ENCODE measurements around the gene KLK13.

The KLK13 gene

DNA sequence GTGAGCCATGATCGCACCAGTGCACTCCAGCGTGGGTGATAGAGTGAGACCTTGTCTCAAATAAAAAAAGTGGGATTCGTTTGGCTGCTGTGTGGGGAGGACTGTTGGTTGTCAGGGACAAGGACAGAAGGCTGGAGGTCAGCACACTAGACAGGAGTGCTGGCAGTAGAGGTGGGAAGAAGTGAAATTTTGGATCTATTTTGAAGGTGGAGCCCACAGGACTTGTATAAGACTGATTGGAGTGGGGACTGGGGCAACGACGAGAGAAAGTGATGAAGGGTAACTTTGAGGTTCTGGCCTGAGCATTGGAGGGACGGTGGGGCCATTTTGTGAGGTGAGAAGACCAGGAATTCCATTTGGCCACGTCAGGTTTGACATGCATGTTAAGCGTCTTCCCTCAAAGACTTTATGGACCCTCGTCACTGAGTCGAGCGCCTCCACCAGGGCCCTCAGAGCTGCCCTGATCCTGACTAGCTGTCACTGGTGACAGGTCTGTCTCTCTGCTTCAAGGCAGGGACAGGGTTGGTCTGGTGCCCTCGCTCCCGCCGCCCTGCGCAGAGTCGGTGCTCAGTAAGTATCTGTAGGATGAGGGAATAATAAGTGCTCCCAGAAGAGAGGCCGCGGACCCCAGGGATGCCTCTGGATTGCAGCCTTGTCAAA lies 42.6 kb upstream of the KLK13 start:
- TF ChIP-seq, protein P1, sequence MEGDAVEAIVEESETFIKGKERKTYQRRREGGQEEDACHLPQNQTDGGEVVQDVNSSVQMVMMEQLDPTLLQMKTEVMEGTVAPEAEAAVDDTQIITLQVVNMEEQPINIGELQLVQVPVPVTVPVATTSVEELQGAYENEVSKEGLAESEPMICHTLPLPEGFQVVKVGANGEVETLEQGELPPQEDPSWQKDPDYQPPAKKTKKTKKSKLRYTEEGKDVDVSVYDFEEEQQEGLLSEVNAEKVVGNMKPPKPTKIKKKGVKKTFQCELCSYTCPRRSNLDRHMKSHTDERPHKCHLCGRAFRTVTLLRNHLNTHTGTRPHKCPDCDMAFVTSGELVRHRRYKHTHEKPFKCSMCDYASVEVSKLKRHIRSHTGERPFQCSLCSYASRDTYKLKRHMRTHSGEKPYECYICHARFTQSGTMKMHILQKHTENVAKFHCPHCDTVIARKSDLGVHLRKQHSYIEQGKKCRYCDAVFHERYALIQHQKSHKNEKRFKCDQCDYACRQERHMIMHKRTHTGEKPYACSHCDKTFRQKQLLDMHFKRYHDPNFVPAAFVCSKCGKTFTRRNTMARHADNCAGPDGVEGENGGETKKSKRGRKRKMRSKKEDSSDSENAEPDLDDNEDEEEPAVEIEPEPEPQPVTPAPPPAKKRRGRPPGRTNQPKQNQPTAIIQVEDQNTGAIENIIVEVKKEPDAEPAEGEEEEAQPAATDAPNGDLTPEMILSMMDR (IDR thresholded peaks at IDR 0.05; ENCODE audit: low read depth, low read length) = no peak
- peak overlapping the region; percentile 87 for H3K4me3 ChIP-seq (ENCODE audit: low read depth, low read length)

DNA sequence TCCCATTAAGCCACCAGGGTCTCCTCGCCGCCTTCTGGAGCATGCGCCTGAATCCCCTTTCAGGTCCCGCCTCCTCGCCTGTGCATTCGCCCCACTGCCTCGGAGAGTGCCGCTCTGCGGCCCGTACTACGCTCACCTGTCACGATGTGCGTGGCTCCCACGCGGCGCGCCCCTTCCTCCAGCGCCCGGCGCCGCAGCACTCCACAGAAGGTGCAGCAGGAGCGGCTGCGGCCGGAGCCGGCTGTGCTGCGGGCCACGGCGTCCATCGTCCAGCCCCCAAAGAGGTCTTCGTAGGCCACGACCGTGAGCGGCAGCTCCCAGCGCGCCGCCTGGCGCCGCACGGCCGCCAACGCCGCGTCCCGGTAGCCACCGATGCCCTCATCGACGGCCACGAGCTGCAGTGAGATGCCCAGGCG lies 39.0 kb upstream of the KLK13 start:
- no peak overlapping the region for H3K4me3 ChIP-seq (ENCODE audit: low read depth, low read length)
- TF ChIP-seq, protein P1 (IDR thresholded peaks at IDR 0.05; ENCODE audit: low read depth, low read length) = no peak

DNA sequence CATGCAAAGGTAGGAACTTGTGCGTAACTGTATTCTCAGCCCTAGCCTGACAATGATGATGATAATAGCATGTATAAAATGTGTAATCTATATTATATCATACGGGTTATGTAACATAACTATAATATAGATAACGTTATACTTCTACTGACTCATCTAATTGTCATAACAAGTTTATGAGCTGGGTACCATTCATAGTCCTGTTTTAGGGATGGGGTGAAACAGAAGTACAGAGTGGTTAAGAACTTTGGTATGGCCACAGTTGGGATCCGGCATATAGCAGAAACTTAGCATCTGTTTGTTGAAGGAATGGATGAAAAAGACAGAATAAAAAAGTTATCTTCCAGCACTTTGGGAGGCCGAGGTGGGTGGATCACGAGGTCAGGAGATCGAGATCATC lies 38.1 kb upstream of the KLK13 start:
- TF ChIP-seq, protein P1 (IDR thresholded peaks at IDR 0.05; ENCODE audit: low read depth, low read length) = no peak
- H3K4me3 ChIP-seq (ENCODE audit: low read depth, low read length) = no peak overlapping the region

DNA sequence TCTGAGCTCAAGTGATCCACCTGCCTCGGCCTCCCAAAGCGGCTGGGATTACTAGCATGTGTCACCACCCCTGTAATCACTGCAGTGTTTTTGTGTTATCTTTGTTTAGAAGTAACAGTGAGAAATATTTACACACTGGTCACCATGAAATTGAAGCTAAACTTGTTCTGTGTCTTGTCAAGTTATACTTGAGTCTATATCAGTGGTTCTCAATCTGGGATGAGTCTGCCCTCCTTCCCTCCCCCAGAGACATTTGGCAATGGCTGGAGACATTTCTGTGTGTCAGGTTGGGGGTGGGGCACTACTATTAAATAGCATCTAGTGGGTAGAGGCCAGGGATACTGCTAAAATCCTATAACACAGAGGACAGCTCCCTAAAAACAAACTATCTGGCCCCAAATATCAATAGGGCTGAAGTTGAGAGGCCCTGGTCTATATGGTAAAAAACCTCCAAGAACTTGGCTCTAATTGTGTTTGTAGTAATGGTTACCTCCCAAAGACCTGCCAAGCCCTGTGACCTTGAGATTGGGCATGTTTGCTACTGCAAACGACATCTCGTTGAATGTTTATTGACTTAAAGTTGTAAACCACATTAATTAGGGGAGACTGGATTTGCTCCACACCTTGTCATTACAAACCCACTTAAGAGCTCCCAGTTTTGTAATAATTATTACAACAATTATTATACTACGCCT lies 36.4 kb upstream of the KLK13 start:
- no peak overlapping the region for H3K4me3 ChIP-seq (ENCODE audit: low read depth, low read length)
- TF ChIP-seq, protein P1 (IDR thresholded peaks at IDR 0.05; ENCODE audit: low read depth, low read length) = no peak

DNA sequence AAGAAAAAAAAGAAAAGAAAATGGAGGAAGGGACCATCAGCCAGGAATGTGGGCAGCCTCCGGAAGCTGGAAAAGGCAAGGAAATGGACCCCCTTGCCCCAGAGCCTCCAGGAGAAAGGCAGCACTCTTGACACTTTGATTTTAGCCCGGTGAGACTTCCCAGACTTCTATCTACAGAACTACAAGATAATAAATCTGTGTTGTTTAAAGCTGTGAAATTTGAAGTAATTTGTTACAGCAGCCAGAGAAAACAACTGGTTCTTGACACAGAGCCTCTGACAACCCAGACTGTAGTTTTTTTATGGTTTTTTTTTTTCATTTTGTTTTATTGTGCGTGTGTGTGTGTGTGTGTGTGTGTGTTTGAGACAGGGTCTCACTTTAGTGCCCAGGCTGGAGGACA lies 35.7 kb upstream of the KLK13 start:
- TF ChIP-seq, protein P1 (IDR thresholded peaks at IDR 0.05; ENCODE audit: low read depth, low read length) = no peak
- H3K4me3 ChIP-seq (ENCODE audit: low read depth, low read length) = no peak overlapping the region

DNA sequence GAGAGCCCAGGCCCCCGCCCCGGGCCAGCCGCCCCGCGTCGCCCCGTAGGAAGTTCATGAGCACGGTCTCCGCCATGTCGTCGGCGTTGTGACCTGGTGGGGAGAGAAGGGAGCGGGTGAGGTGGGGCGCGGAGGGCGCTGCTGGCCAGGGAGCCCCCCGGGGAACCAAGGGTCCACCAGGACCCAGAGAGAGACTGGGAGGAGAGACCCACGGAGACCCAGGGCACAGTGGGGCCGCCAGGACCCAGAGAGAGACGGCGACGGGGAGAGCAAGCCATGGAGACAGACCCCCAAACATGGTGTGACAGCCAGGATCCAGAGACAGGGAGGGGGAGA lies 34.1 kb upstream of the KLK13 start:
- no peak overlapping the region for H3K4me3 ChIP-seq (ENCODE audit: low read depth, low read length)
- TF ChIP-seq, protein P1 (IDR thresholded peaks at IDR 0.05; ENCODE audit: low read depth, low read length) = no peak

DNA sequence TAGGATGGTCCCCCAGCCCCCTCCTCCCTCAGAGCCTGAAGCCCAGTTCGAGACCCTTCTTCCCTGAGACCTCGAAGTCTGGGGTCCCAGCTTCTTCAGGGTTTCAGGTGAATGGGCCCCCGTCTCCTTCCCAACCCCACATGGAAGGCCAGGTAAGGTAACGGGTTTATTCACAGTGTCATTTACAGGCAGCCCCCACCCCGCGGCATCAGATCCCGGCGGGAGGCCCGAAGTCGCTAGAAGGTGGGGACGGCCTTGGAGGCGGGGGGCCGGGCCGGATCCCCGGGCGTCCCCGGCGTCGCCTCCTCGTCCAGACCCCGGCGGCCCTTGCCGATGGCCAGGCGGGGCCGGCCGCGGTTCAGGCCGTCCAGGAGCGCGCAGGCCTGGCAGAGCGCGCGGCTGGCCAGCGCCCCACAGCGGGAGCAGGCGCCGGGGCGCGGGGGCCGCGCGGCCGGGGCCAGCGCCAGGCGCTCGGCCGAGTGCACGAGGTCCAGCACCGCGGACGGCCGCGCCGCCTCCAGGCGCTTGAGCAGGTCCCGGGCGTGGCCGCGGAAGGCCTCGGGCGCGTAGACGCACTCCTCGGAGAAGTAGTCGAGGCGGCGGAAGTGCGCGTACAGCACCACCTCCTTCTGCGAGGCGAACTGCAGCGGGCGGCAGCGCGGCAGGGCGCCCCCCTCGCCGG lies 33.6 kb upstream of the KLK13 start:
- TF ChIP-seq, protein P1 (IDR thresholded peaks at IDR 0.05; ENCODE audit: low read depth, low read length) = no peak
- H3K4me3 ChIP-seq (ENCODE audit: low read depth, low read length) = no peak overlapping the region

All from WI38 (cell line).